Mammary epithelial cell (primary cell): ENCODE results near the gene CCL7.

Experiments
- EZH2 ChIP-seq: IDR thresholded peaks from 2 replicates; pipeline ENCODE4 v1.6.1; 2012; ENCODE audit warnings: low read length, inconsistent platforms, borderline replicate concordance
- TF ChIP-seq, protein P1 (sequence below), 2 donors: IDR thresholded peaks in 1 of 2; conservative IDR thresholded peaks in 1 of 2; 2 replicates each; pipeline ENCODE4 v1.5.1; 2011 to 2012; ENCODE audit warnings: inconsistent platforms in 2 of 2, low read length in 2 of 2, mild to moderate bottlenecking in 2 of 2, control low read depth in 1 of 2, low read depth in 1 of 2; ENCODE audit not compliant: insufficient read depth in 1 of 2; ENCODE audit errors: extremely low read depth in 1 of 2

DNA sequence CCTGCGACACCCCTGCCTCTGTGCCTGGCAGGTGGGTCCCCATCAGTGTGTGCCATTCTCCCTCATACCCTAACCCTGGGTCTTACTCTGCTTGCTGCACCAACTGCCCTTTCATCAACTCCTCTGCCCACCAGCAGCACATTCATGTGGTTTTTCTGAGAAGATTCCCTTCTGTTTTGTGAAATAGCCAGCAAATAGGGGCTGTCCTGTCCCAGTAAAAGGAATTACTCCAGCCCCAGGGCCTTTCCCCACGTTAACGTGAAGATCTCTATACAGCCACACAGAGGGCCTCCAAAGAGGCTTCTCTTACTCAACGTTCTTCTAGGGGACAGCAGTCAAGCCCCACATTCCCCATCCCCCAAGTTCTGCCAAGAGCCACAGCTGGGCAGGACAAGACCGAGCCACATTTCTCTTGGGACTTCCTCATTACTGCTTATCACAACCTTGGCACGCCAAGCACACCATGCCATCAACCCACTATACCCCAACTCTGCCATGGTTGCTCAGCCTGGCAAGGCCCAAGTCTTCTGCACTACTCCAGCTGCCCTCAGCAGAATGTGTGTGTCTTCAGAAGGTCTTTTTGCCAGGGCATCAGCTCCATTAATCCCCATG, 33.6 kb upstream of the CCL7 start:
- TF ChIP-seq, protein P1, sequence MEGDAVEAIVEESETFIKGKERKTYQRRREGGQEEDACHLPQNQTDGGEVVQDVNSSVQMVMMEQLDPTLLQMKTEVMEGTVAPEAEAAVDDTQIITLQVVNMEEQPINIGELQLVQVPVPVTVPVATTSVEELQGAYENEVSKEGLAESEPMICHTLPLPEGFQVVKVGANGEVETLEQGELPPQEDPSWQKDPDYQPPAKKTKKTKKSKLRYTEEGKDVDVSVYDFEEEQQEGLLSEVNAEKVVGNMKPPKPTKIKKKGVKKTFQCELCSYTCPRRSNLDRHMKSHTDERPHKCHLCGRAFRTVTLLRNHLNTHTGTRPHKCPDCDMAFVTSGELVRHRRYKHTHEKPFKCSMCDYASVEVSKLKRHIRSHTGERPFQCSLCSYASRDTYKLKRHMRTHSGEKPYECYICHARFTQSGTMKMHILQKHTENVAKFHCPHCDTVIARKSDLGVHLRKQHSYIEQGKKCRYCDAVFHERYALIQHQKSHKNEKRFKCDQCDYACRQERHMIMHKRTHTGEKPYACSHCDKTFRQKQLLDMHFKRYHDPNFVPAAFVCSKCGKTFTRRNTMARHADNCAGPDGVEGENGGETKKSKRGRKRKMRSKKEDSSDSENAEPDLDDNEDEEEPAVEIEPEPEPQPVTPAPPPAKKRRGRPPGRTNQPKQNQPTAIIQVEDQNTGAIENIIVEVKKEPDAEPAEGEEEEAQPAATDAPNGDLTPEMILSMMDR (conservative IDR thresholded peaks at IDR 0.05 in 1 of 2, IDR thresholded peaks at IDR 0.05 in 1 of 2; ENCODE audit: extremely low read depth in 1 of 2, insufficient read depth in 1 of 2, low read depth in 1 of 2, low read length in 2 of 2) = no peak
- no peak for TF ChIP-seq EZH2
